ENCODE measurements around the gene C20orf96.

The C20orf96 gene

GRCh38 chr20:324177-325044 is 33.9 kb upstream of the C20orf96 start:
- TF ChIP-seq CTCF (conservative IDR thresholded peaks at IDR 0.05; ENCODE audit: low read depth, low read length) = no peak
- Histone ChIP-seq H3K9ac (peak overlapping the region; percentile 73), H3K4me1 (ENCODE audit: low read depth, poor library complexity, severe bottlenecking) (peaks cover 10% of the 10 kb centered on the region), H3K27me3 (ENCODE audit: insufficient read depth, low read depth) (no peaks in the 10 kb centered on the region), H3K4me2 (peak overlapping the region; percentile 90), H3K79me2 (ENCODE audit: insufficient read depth, low read depth) (peaks cover 5% of the 10 kb centered on the region; the same call in 1 of the 2 replicates), H2AFZ (ENCODE audit: low read depth) (peak overlapping the region; percentile 81), H3K27ac (peak overlapping the region; percentile 65), H4K20me1 (ENCODE audit: insufficient read depth) (no peaks in the 10 kb centered on the region), H3K36me3 (ENCODE audit: insufficient read depth) (no peaks in the 10 kb centered on the region), H3K4me3 (IDR thresholded peaks at IDR 0.05; ENCODE audit: insufficient read depth, low read depth, low read length) (no peak overlapping the region)

- Histone ChIP-seq H3K4me2 (no peak overlapping the region), H4K20me1 (ENCODE audit: insufficient read depth) (no peaks in the 10 kb centered on the region), H3K36me3 (ENCODE audit: insufficient read depth) (no peaks in the 10 kb centered on the region), H3K79me2 (ENCODE audit: insufficient read depth, low read depth) (no peaks in the 10 kb centered on the region), H3K27ac (no peak overlapping the region), H3K27me3 (ENCODE audit: insufficient read depth, low read depth) (no peaks in the 10 kb centered on the region), H3K9ac (no peak overlapping the region), H3K4me1 (ENCODE audit: low read depth, poor library complexity, severe bottlenecking) (no peaks in the 10 kb centered on the region), H2AFZ (ENCODE audit: low read depth) (no peak overlapping the region), H3K4me3 (IDR thresholded peaks at IDR 0.05; ENCODE audit: insufficient read depth, low read depth, low read length) (no peak overlapping the region)
- no peak for TF ChIP-seq CTCF (conservative IDR thresholded peaks at IDR 0.05; ENCODE audit: low read depth, low read length)
Observed at GRCh38 chr20:316316-317068, 25.9 kb upstream of the C20orf96 start.

GRCh38 chr20:313948-314347 is 23.4 kb upstream of the C20orf96 start:
- Histone ChIP-seq H3K4me3 (IDR thresholded peaks at IDR 0.05; ENCODE audit: insufficient read depth, low read depth, low read length) (no peak overlapping the region), H3K4me2 (no peak overlapping the region), H3K27ac (no peak overlapping the region), H3K27me3 (ENCODE audit: insufficient read depth, low read depth) (no peaks in the 10 kb centered on the region), H2AFZ (ENCODE audit: low read depth) (no peak overlapping the region), H4K20me1 (ENCODE audit: insufficient read depth) (no peaks in the 10 kb centered on the region), H3K36me3 (ENCODE audit: insufficient read depth) (no peaks in the 10 kb centered on the region), H3K79me2 (ENCODE audit: insufficient read depth, low read depth) (no peaks in the 10 kb centered on the region), H3K9ac (no peak overlapping the region), H3K4me1 (ENCODE audit: low read depth, poor library complexity, severe bottlenecking) (no peaks in the 10 kb centered on the region)
- no peak for TF ChIP-seq CTCF (conservative IDR thresholded peaks at IDR 0.05; ENCODE audit: low read depth, low read length)

- Histone ChIP-seq H3K27me3 (ENCODE audit: insufficient read depth, low read depth) (no peaks in the 10 kb centered on the region), H3K9ac (no peak overlapping the region), H3K4me2 (no peak overlapping the region), H3K4me3 (IDR thresholded peaks at IDR 0.05; ENCODE audit: insufficient read depth, low read depth, low read length) (no peak overlapping the region), H4K20me1 (ENCODE audit: insufficient read depth) (no peaks in the 10 kb centered on the region), H3K27ac (no peak overlapping the region), H2AFZ (ENCODE audit: low read depth) (no peak overlapping the region), H3K36me3 (ENCODE audit: insufficient read depth) (no peaks in the 10 kb centered on the region), H3K79me2 (ENCODE audit: insufficient read depth, low read depth) (no peaks in the 10 kb centered on the region), H3K4me1 (ENCODE audit: low read depth, poor library complexity, severe bottlenecking) (no peaks in the 10 kb centered on the region)
- no peak for TF ChIP-seq CTCF (conservative IDR thresholded peaks at IDR 0.05; ENCODE audit: low read depth, low read length)
Observed at GRCh38 chr20:313402-313801, 22.9 kb upstream of the C20orf96 start.
